ENCODE measurements around the gene ELOVL5.

DNA sequence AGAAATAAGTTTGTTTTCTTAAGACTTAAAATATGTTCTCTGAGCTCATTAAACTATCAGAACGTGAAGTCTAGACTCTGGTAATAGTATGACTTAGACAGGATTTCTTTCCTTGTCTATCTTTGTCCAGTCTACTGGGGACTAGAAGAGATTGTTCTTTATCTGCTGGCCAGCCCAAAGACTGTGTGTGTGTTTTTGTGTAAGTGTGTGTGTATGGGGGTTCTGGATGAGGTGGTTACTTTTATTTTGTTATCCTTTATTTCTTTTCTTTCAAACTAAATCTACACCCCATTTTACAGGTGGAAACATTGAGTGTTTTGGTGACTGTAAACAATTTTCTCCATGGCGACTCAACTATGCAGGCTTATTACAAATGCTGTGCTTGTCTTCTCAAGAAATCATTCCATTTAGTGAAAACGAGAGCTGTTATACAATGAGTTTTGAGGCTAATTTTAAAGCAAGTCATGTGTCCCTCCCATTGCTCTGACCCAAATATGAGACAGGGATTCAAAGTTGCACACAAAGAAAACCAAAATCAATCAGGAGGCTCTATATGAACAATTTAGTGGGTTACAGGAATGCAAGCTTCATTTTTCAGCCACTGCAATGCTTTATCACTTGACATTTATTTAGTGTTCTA, 97.6 kb downstream of the ELOVL5 start:
- TF ChIP-seq, protein P1, sequence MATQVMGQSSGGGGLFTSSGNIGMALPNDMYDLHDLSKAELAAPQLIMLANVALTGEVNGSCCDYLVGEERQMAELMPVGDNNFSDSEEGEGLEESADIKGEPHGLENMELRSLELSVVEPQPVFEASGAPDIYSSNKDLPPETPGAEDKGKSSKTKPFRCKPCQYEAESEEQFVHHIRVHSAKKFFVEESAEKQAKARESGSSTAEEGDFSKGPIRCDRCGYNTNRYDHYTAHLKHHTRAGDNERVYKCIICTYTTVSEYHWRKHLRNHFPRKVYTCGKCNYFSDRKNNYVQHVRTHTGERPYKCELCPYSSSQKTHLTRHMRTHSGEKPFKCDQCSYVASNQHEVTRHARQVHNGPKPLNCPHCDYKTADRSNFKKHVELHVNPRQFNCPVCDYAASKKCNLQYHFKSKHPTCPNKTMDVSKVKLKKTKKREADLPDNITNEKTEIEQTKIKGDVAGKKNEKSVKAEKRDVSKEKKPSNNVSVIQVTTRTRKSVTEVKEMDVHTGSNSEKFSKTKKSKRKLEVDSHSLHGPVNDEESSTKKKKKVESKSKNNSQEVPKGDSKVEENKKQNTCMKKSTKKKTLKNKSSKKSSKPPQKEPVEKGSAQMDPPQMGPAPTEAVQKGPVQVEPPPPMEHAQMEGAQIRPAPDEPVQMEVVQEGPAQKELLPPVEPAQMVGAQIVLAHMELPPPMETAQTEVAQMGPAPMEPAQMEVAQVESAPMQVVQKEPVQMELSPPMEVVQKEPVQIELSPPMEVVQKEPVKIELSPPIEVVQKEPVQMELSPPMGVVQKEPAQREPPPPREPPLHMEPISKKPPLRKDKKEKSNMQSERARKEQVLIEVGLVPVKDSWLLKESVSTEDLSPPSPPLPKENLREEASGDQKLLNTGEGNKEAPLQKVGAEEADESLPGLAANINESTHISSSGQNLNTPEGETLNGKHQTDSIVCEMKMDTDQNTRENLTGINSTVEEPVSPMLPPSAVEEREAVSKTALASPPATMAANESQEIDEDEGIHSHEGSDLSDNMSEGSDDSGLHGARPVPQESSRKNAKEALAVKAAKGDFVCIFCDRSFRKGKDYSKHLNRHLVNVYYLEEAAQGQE (IDR thresholded peaks at IDR 0.05), result no peak
- TF ChIP-seq, protein P2, sequence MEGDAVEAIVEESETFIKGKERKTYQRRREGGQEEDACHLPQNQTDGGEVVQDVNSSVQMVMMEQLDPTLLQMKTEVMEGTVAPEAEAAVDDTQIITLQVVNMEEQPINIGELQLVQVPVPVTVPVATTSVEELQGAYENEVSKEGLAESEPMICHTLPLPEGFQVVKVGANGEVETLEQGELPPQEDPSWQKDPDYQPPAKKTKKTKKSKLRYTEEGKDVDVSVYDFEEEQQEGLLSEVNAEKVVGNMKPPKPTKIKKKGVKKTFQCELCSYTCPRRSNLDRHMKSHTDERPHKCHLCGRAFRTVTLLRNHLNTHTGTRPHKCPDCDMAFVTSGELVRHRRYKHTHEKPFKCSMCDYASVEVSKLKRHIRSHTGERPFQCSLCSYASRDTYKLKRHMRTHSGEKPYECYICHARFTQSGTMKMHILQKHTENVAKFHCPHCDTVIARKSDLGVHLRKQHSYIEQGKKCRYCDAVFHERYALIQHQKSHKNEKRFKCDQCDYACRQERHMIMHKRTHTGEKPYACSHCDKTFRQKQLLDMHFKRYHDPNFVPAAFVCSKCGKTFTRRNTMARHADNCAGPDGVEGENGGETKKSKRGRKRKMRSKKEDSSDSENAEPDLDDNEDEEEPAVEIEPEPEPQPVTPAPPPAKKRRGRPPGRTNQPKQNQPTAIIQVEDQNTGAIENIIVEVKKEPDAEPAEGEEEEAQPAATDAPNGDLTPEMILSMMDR (IDR thresholded peaks at IDR 0.05; ENCODE audit: low read depth, low read length, missing input control), result no peak
- TF ChIP-seq EGR1 (IDR thresholded peaks at IDR 0.05; ENCODE audit: low read depth in 2 of 2), result no peak
- TF ChIP-seq HNF4G (IDR thresholded peaks at IDR 0.05), result no peak
- TF ChIP-seq, protein P3, sequence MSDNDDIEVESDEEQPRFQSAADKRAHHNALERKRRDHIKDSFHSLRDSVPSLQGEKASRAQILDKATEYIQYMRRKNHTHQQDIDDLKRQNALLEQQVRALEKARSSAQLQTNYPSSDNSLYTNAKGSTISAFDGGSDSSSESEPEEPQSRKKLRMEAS (IDR thresholded peaks at IDR 0.05), result no peak
- TF ChIP-seq RAD21 (IDR thresholded peaks at IDR 0.05), result no peak
